ENCODE data around the gene SOD2.

The SOD2 gene

DNA sequence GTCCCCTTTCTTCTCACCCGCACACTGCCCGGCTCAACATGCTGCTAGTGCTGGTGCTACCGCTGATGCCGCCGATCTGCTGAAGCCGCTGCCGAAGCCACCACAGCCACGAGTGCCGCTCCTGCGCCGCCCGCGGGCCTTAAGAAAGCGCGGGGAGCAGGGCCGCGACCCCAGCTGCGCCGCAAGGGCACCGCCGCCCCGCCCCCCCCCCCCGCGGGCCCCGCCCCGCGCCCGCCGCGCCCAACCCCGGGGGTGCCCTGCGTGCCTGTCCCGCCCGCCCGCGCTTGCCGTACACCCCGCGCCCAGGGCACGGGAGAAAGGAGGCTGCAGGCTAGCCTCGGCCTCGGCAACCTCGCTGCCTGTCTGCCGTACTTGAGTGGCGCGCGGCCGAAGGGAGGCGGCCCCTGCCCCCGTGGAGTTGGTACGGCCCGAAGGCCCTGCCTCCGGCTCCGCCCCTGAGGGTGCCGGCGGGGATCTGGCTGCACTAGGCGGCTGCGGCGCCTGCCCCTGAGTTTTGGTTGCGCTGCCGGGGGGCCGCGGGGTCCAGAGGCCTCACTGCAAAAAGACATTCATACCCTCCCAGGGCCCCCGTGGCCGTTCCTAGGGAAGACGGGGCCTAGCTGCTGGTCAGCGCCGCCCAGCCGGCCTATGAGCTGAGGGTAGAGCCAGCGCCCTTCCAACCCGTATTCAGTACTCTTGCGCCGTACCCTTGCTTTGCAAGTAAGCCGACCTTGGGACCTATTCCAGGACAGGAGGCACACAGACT, at the start of gene SOD2 (continued):
- TF ChIP-seq, protein P1, sequence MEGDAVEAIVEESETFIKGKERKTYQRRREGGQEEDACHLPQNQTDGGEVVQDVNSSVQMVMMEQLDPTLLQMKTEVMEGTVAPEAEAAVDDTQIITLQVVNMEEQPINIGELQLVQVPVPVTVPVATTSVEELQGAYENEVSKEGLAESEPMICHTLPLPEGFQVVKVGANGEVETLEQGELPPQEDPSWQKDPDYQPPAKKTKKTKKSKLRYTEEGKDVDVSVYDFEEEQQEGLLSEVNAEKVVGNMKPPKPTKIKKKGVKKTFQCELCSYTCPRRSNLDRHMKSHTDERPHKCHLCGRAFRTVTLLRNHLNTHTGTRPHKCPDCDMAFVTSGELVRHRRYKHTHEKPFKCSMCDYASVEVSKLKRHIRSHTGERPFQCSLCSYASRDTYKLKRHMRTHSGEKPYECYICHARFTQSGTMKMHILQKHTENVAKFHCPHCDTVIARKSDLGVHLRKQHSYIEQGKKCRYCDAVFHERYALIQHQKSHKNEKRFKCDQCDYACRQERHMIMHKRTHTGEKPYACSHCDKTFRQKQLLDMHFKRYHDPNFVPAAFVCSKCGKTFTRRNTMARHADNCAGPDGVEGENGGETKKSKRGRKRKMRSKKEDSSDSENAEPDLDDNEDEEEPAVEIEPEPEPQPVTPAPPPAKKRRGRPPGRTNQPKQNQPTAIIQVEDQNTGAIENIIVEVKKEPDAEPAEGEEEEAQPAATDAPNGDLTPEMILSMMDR (tag by site-specific recombination; IDR thresholded peaks at IDR 0.05): peak; percentile 12; the same call in 1 of the 2 replicates
- TF ChIP-seq ZNF239 (tag by site-specific recombination; IDR thresholded peaks at IDR 0.05) (no peak), ZNF302 (tag by site-specific recombination; IDR thresholded peaks at IDR 0.05; ENCODE audit: low read depth) (no peak), IKZF3 (tag by site-specific recombination; IDR thresholded peaks at IDR 0.05) (no peak), ZBTB8A (tag by site-specific recombination; IDR thresholded peaks at IDR 0.05) (peak; percentile 93), ZNF530 (tag by site-specific recombination; IDR thresholded peaks at IDR 0.05; ENCODE audit: low read depth) (no peak), KLF10 (tag by site-specific recombination; IDR thresholded peaks at IDR 0.05) (peak; percentile 65; the same call in 1 of the 2 replicates), ZNF660 (tag by site-specific recombination; IDR thresholded peaks at IDR 0.05) (peak; percentile 95), ZNF792 (tag by site-specific recombination; IDR thresholded peaks at IDR 0.05) (no peak), ZNF585B (tag by site-specific recombination; IDR thresholded peaks at IDR 0.05) (no peak), ZNF555 (tag by site-specific recombination; conservative IDR thresholded peaks at IDR 0.05) (no peak), ZNF404 (tag by site-specific recombination; IDR thresholded peaks at IDR 0.05) (no peak), ZNF48 (tag by site-specific recombination; IDR thresholded peaks at IDR 0.05) (no peak), ZNF223 (tag by site-specific recombination; IDR thresholded peaks at IDR 0.05) (peak; percentile 66), ZNF521 (tag by site-specific recombination; IDR thresholded peaks at IDR 0.05) (no peak), TCF7L2 (IDR thresholded peaks at IDR 0.05; ENCODE audit: borderline replicate concordance, low read depth, low read length) (no peak), FEZF1 (tag by site-specific recombination; IDR thresholded peaks at IDR 0.05) (no peak; the same call in none of the 2 replicates), MZF1 (tag by site-specific recombination; IDR thresholded peaks at IDR 0.05; ENCODE audit: borderline replicate concordance) (0 out of 2 replicates have a peak, but pooled peaks have one; percentile 13), ZNF366 (tag by site-specific recombination; conservative IDR thresholded peaks at IDR 0.05) (no peak), ZNF768 (tag by site-specific recombination; IDR thresholded peaks at IDR 0.05) (no peak), ZNF548 (tag by site-specific recombination; IDR thresholded peaks at IDR 0.05) (no peak), HOXD13 (CRISPR knock-in tag; IDR thresholded peaks at IDR 0.05; ENCODE audit: borderline replicate concordance) (no peak), ZNF175 (tag by site-specific recombination; IDR thresholded peaks at IDR 0.05) (no peak), ZFP37 (tag by site-specific recombination; IDR thresholded peaks at IDR 0.05) (peak; percentile 66; the same call in 1 of the 2 replicates), ZNF843 (tag by site-specific recombination; IDR thresholded peaks at IDR 0.05) (0 out of 2 replicates have a peak, but pooled peaks have one; percentile 40), ZIC2 (tag by site-specific recombination; IDR thresholded peaks at IDR 0.05) (peak; percentile 52; the same call in 1 of the 2 replicates)
- TF ChIP-seq, protein P2, sequence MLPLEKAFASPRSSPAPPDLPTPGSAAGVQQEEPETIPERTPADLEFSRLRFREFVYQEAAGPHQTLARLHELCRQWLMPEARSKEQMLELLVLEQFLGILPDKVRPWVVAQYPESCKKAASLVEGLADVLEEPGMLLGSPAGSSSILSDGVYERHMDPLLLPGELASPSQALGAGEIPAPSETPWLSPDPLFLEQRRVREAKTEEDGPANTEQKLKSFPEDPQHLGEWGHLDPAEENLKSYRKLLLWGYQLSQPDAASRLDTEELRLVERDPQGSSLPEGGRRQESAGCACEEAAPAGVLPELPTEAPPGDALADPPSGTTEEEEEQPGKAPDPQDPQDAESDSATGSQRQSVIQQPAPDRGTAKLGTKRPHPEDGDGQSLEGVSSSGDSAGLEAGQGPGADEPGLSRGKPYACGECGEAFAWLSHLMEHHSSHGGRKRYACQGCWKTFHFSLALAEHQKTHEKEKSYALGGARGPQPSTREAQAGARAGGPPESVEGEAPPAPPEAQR (tag by site-specific recombination; IDR thresholded peaks at IDR 0.05): no peak
- TF ChIP-seq, protein P3, sequence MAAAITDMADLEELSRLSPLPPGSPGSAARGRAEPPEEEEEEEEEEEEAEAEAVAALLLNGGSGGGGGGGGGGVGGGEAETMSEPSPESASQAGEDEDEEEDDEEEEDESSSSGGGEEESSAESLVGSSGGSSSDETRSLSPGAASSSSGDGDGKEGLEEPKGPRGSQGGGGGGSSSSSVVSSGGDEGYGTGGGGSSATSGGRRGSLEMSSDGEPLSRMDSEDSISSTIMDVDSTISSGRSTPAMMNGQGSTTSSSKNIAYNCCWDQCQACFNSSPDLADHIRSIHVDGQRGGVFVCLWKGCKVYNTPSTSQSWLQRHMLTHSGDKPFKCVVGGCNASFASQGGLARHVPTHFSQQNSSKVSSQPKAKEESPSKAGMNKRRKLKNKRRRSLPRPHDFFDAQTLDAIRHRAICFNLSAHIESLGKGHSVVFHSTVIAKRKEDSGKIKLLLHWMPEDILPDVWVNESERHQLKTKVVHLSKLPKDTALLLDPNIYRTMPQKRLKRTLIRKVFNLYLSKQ (tag by site-specific recombination; IDR thresholded peaks at IDR 0.05; ENCODE audit: borderline replicate concordance): no peak
- TF ChIP-seq, protein P4, sequence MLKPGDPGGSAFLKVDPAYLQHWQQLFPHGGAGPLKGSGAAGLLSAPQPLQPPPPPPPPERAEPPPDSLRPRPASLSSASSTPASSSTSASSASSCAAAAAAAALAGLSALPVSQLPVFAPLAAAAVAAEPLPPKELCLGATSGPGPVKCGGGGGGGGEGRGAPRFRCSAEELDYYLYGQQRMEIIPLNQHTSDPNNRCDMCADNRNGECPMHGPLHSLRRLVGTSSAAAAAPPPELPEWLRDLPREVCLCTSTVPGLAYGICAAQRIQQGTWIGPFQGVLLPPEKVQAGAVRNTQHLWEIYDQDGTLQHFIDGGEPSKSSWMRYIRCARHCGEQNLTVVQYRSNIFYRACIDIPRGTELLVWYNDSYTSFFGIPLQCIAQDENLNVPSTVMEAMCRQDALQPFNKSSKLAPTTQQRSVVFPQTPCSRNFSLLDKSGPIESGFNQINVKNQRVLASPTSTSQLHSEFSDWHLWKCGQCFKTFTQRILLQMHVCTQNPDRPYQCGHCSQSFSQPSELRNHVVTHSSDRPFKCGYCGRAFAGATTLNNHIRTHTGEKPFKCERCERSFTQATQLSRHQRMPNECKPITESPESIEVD (tag by site-specific recombination; IDR thresholded peaks at IDR 0.05): no peak
- TF ChIP-seq, protein P5, sequence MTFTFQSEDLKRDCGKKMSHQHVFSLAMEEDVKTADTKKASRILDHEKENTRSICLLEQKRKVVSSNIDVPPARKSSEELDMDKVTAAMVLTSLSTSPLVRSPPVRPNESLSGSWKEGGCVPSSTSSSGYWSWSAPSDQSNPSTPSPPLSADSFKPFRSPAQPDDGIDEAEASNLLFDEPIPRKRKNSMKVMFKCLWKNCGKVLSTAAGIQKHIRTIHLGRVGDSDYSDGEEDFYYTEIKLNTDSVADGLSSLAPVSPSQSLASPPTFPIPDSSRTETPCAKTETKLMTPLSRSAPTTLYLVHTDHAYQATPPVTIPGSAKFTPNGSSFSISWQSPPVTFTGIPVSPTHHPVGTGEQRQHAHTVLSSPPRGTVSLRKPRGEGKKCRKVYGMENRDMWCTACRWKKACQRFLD (tag by site-specific recombination; IDR thresholded peaks at IDR 0.05): no peak
- TF ChIP-seq, protein P6, sequence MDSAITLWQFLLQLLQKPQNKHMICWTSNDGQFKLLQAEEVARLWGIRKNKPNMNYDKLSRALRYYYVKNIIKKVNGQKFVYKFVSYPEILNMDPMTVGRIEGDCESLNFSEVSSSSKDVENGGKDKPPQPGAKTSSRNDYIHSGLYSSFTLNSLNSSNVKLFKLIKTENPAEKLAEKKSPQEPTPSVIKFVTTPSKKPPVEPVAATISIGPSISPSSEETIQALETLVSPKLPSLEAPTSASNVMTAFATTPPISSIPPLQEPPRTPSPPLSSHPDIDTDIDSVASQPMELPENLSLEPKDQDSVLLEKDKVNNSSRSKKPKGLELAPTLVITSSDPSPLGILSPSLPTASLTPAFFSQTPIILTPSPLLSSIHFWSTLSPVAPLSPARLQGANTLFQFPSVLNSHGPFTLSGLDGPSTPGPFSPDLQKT (IDR thresholded peaks at IDR 0.05; ENCODE audit: borderline replicate concordance, low read depth, low read length): no peak
